Measurements from ENCODE around the gene NEK11.

NEK11 gene

GRCh38 chr3:131393051-131393450 is 366.4 kb downstream of the NEK11 start:
- TF ChIP-seq CTCF (conservative IDR thresholded peaks at IDR 0.05): no peak
- no peak overlapping the region for H3K27ac ChIP-seq

DNA sequence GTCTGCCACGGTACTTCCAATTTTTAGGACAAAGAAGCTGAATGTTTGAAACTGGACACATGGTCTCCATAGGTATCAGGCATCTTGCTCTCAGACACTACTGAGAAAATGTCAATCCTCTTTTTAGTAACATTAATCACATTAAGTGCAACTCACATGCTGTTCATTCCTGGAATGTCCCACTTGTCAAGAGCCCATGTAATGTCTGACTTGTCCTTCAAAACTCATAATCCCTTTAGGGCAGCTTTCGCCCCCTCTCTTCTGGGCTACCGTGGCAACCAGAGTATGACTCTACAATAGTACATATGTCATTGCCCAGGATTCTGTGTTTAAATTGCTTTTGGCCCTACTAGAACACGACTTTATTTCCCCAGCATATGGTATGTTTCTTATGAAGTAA is 367.2 kb downstream of the NEK11 start:
- no peak for TF ChIP-seq CTCF (conservative IDR thresholded peaks at IDR 0.05)
- H3K27ac ChIP-seq: no peak overlapping the region

- TF ChIP-seq CTCF (conservative IDR thresholded peaks at IDR 0.05): no peak
- no peak overlapping the region for H3K27ac ChIP-seq
Observed at GRCh38 chr3:131394400-131394799, 367.7 kb downstream of the NEK11 start.

DNA sequence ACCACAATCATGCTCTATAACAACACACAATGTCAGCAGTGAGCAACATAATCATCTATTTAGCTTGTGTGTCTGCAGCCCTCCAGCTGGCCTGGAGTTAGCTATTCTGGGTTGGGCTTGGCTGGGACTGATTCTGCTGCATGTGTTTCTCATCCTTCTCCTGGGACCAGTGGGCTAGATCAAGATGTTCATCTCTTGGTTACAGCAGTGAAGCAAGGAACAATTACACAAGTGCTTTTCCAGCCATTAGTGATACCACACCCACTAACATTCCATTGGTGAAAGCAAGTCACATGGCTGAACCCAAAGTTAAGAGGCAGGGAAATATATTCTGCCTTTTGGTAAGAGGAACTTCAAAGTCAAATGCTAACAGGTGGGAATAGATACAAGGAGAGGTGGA is 369.5 kb downstream of the NEK11 start:
- no peak overlapping the region for H3K27ac ChIP-seq
- TF ChIP-seq CTCF (conservative IDR thresholded peaks at IDR 0.05): no peak

GRCh38 chr3:131397889-131398288 is 371.2 kb downstream of the NEK11 start:
- H3K27ac ChIP-seq: no peak overlapping the region; the same call in 1 of the 2 replicates
- TF ChIP-seq CTCF (conservative IDR thresholded peaks at IDR 0.05): no peak

Data from VCaP (cell line).